Activated CD8-positive, alpha-beta T cell treated with anti-CD3 and anti-CD28 coated beads for 36 hours (primary cell): Measurements from ENCODE around the gene GPC6. TPM values are rescaled to one million over a fixed set of nuclear protein-coding genes. Genes with fewer than 3 reads are reported as not detected.

Experiments used
- ATAC-seq: fragments of 200-7000 bp; cut with Tn5 transposase; one replicate; pipeline ENCODE4 v1.10.0; 2021; ENCODE audit warnings: mild to moderate bottlenecking, moderate library complexity
- CTCF ChIA-PET: fragments of 350-600 bp; sonication (Branson Sonifier 250); formaldehyde crosslinking; loops from one replicate; lab custom pipeline; 2021; ENCODE audit warnings: antibody characterized with exemption; lab: Charles Lee
- POLR2A ChIA-PET: fragments of 350-600 bp; sonication (Branson Sonifier 250); formaldehyde crosslinking; loops from one replicate; lab custom pipeline; 2021; ENCODE audit warnings: antibody characterized with exemption; lab: Charles Lee
- DNase-seq: peaks from one replicate; pipeline ENCODE4 v3.0.0-alpha.2; 2020
- H3K27ac Mint-ChIP-seq: one replicate; pipeline ENCODE4 v1.8.0; 2021; ENCODE audit warnings: mild to moderate bottlenecking, mixed read lengths
- H3K27me3 Mint-ChIP-seq: one replicate; pipeline ENCODE4 v1.8.0; 2021; ENCODE audit warnings: mixed read lengths
- H3K36me3 Mint-ChIP-seq: one replicate; pipeline ENCODE4 v1.8.0; 2021; ENCODE audit warnings: low read depth, mixed read lengths
- H3K4me1 Mint-ChIP-seq: one replicate; pipeline ENCODE4 v1.8.0; 2021; ENCODE audit warnings: low read depth, mixed read lengths
- H3K4me3 Mint-ChIP-seq: one replicate; pipeline ENCODE4 v1.8.0; 2021; ENCODE audit warnings: mild to moderate bottlenecking, moderate library complexity, mixed read lengths
- H3K9me3 Mint-ChIP-seq: one replicate; pipeline ENCODE4 v1.8.0; 2021; ENCODE audit warnings: mixed read lengths
- CTCF ChIP-seq: fragments of 200-600 bp; IDR thresholded peaks from one replicate; pipeline ENCODE4 v1.8.0; 2022; ENCODE audit warnings: antibody characterized with exemption, mild to moderate bottlenecking
- intact Hi-C: fragments of 100-400 bp; cut with micrococcal nuclease; formaldehyde crosslinking; loops from one replicate; pipeline ENCODE4 v1.10.0; 2022
- total RNA-seq, 2 experiments: library from RNA; stranded (reverse); gene quantifications; one replicate each; pipeline ENCODE4 v1.2.3, GENCODE V29; 2021

The GPC6 gene
- total RNA-seq, 2 experiments from 2014 or later = not detected

- TF ChIP-seq CTCF = no peak
- DNase-seq (no peak), ATAC-seq (no peak)
- Mint-ChIP-seq H3K27ac (no peak overlapping the region), H3K4me3 (no peak overlapping the region), H3K36me3 (no peaks in the 10 kb centered on the region), H3K9me3 (no peaks in the 10 kb centered on the region), H3K4me1 (no peaks in the 10 kb centered on the region), H3K27me3 (no peaks in the 10 kb centered on the region)
- ChIA-PET CTCF (no interaction called here), POLR2A (no interaction called here)
- intact Hi-C loops = no loop called here
Observed at GRCh38 chr13:94168783-94169453, 942.3 kb downstream of the GPC6 start.

GRCh38 chr13:94169454-94170144, 943.0 kb downstream of the GPC6 start:
- ATAC-seq (no peak), DNase-seq (no peak)
- Mint-ChIP-seq H3K4me1 (no peaks in the 10 kb centered on the region), H3K27ac (no peak overlapping the region), H3K9me3 (no peaks in the 10 kb centered on the region), H3K27me3 (no peaks in the 10 kb centered on the region), H3K36me3 (no peaks in the 10 kb centered on the region), H3K4me3 (no peak overlapping the region)
- POLR2A ChIA-PET = no interaction called here
- no peak for TF ChIP-seq CTCF
- intact Hi-C loops = no loop called here
- CTCF ChIA-PET = no interaction called here

GRCh38 chr13:94170145-94170571, 943.6 kb downstream of the GPC6 start:
- Mint-ChIP-seq H3K4me3 (no peak overlapping the region), H3K4me1 (no peaks in the 10 kb centered on the region), H3K36me3 (no peaks in the 10 kb centered on the region), H3K27me3 (no peaks in the 10 kb centered on the region), H3K9me3 (no peaks in the 10 kb centered on the region), H3K27ac (no peak overlapping the region)
- ATAC-seq (no peak), DNase-seq (no peak)
- CTCF ChIA-PET = interaction anchor here (1.3 kb wide), 1 partner anchor 192 kb away, joined by 3 read pairs; no protein-coding TSS in a partner anchor
- POLR2A ChIA-PET = no interaction called here
- intact Hi-C loops = no loop called here
- no peak for TF ChIP-seq CTCF

- no peaks in the 10 kb centered on the region for H3K4me1 Mint-ChIP-seq
- H3K4me3 Mint-ChIP-seq = no peak overlapping the region
- H3K36me3 Mint-ChIP-seq = no peaks in the 10 kb centered on the region
- peaks cover 1% of the 10 kb centered on the region for H3K27me3 Mint-ChIP-seq
- ChIA-PET CTCF (interaction anchor here (0.7 to 1.2 kb wide), 2 partner anchors 190 to 191 kb away, joined by 3 read pairs; no protein-coding TSS in a partner anchor), POLR2A (no interaction called here)
- H3K27ac Mint-ChIP-seq = no peak overlapping the region
- H3K9me3 Mint-ChIP-seq = no peaks in the 10 kb centered on the region
- no peak for TF ChIP-seq CTCF
- DNase-seq = no peak
- no peak for ATAC-seq
- intact Hi-C loops = no loop called here
Observed at GRCh38 chr13:94172416-94172815, 945.8 kb downstream of the GPC6 start.

- Mint-ChIP-seq H3K36me3 (no peaks in the 10 kb centered on the region), H3K4me3 (no peak overlapping the region), H3K9me3 (no peaks in the 10 kb centered on the region), H3K27me3 (peaks cover 1% of the 10 kb centered on the region), H3K27ac (no peak overlapping the region), H3K4me1 (no peaks in the 10 kb centered on the region)
- ChIA-PET POLR2A (no interaction called here), CTCF (interaction anchor here (0.7 kb wide), 1 partner anchor 189 kb away, joined by 3 read pairs; no protein-coding TSS in a partner anchor)
- ATAC-seq = no peak
- intact Hi-C loops = no loop called here
- TF ChIP-seq CTCF = no peak
- DNase-seq = no peak
Observed at GRCh38 chr13:94173312-94173854, 946.8 kb downstream of the GPC6 start.
